A549 (cell line): ENCODE measurements around the gene LRFN2.

ENCODE experiments used
- BHLHE40 ChIP-seq: IDR thresholded peaks from 2 replicates; pipeline ENCODE4 v1.6.1; 2012; ENCODE audit warnings: low read depth, low read length, inconsistent platforms
- CEBPB ChIP-seq, 2 experiments: fragments of >200 bp in 1 of 2; sonication (Bioruptor Twin) in 1 of 2; formaldehyde crosslinking in 1 of 2; IDR thresholded peaks; 2 replicates each; pipeline ENCODE4 v1.6.1; 2012 to 2016
- CHD4 ChIP-seq: fragments of 200-600 bp; sonication (generic); IDR thresholded peaks from 2 replicates; pipeline ENCODE4 v1.6.1; 2016; ENCODE audit warnings: antibody characterized with exemption, mild to moderate bottlenecking, borderline replicate concordance
- EHMT2 ChIP-seq: fragments of 200-600 bp; sonication (generic); IDR thresholded peaks from 2 replicates; pipeline ENCODE4 v1.6.1; 2016; ENCODE audit warnings: antibody characterized with exemption, low read depth, mild to moderate bottlenecking, moderate library complexity
- FOSL2 ChIP-seq, 2 experiments: fragments of 450-650 bp in 1 of 2; fragments of >200 bp in 1 of 2; sonication (Bioruptor Twin) in 1 of 2; formaldehyde crosslinking; IDR thresholded peaks; 2 replicates each; pipeline versions ENCODE4 v1.5.0 to v1.6.1; 2016 to 2020; ENCODE audit warnings: mild to moderate bottlenecking in 1 of 2, moderate library complexity in 1 of 2
- JUN ChIP-seq, 2 experiments: fragments of >200 bp; sonication (Bioruptor Twin); formaldehyde crosslinking; IDR thresholded peaks; 2 replicates in 1 of 2; 3 replicates in 1 of 2; pipeline ENCODE4 v1.6.1; 2016 to 2017
- JUNB ChIP-seq: fragments of >200 bp; sonication (Bioruptor Twin); formaldehyde crosslinking; IDR thresholded peaks from 2 replicates; pipeline ENCODE4 v1.6.1; 2016
- MAZ ChIP-seq: fragments of 150-350 bp; IDR thresholded peaks from 2 replicates; pipeline ENCODE4 v1.6.1; 2014; ENCODE audit warnings: antibody characterized with exemption, low read depth, low read length, borderline replicate concordance
- POLR2A ChIP-seq: IDR thresholded peaks from 2 replicates; pipeline ENCODE4 v1.6.1; 2012; ENCODE audit warnings: mild to moderate bottlenecking, low read length
- REST ChIP-seq: fragments of 200-600 bp; sonication (generic); IDR thresholded peaks from 2 replicates; pipeline ENCODE4 v1.6.1; 2016; ENCODE audit warnings: antibody characterized with exemption, mild to moderate bottlenecking, moderate library complexity
- TF ChIP-seq, protein P1 (sequence below): fragments of >200 bp; sonication (Bioruptor Twin); formaldehyde crosslinking; IDR thresholded peaks from 3 replicates; pipeline ENCODE4 v1.5.1; 2016
- TF ChIP-seq, protein P2 (sequence below): fragments of 450-650 bp; IDR thresholded peaks from 2 replicates; pipeline ENCODE4 v1.6.1; 2014; ENCODE audit warnings: antibody characterized with exemption

- TF ChIP-seq CEBPB (IDR thresholded peaks at IDR 0.05) (no peak), POLR2A (no peak), MAZ (no peak), REST (no peak), FOSL2 (IDR thresholded peaks at IDR 0.05) (no peak), FOSL2 (CRISPR knock-in tag; IDR thresholded peaks at IDR 0.05) (no peak), EHMT2 (no peak), JUN (IDR thresholded peaks at IDR 0.05) (no peak), BHLHE40 (no peak), JUNB (no peak), CHD4 (no peak)
- TF ChIP-seq, protein P1, sequence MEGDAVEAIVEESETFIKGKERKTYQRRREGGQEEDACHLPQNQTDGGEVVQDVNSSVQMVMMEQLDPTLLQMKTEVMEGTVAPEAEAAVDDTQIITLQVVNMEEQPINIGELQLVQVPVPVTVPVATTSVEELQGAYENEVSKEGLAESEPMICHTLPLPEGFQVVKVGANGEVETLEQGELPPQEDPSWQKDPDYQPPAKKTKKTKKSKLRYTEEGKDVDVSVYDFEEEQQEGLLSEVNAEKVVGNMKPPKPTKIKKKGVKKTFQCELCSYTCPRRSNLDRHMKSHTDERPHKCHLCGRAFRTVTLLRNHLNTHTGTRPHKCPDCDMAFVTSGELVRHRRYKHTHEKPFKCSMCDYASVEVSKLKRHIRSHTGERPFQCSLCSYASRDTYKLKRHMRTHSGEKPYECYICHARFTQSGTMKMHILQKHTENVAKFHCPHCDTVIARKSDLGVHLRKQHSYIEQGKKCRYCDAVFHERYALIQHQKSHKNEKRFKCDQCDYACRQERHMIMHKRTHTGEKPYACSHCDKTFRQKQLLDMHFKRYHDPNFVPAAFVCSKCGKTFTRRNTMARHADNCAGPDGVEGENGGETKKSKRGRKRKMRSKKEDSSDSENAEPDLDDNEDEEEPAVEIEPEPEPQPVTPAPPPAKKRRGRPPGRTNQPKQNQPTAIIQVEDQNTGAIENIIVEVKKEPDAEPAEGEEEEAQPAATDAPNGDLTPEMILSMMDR = no peak
- TF ChIP-seq, protein P2, sequence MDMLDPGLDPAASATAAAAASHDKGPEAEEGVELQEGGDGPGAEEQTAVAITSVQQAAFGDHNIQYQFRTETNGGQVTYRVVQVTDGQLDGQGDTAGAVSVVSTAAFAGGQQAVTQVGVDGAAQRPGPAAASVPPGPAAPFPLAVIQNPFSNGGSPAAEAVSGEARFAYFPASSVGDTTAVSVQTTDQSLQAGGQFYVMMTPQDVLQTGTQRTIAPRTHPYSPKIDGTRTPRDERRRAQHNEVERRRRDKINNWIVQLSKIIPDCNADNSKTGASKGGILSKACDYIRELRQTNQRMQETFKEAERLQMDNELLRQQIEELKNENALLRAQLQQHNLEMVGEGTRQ = no peak
Observed at GRCh38 chr6:40359808-40360207, 227.4 kb downstream of the LRFN2 start.
